ENCODE data around the gene CD320.

CD320 gene

GRCh38 chr19:8261881-8262280, 46.3 kb downstream of the CD320 start:
- Histone ChIP-seq H3K36me3 (ENCODE audit: control insufficient read depth, insufficient read depth, low read length) (peaks cover 50% of the 10 kb centered on the region), H3K27ac (ENCODE audit: low read depth, low read length) (no peak overlapping the region), H3K4me3 (ENCODE audit: low read depth, low read length) (no peak overlapping the region), H3K4me1 (ENCODE audit: control insufficient read depth, insufficient read depth, low read length) (peaks cover 7% of the 10 kb centered on the region; the same call in 1 of the 2 replicates), H3K27me3 (ENCODE audit: control insufficient read depth, insufficient read depth, low read length) (no peaks in the 10 kb centered on the region), H3K9me3 (ENCODE audit: control insufficient read depth, insufficient read depth, low read depth, low read length) (no peaks in the 10 kb centered on the region), H3K9ac (ENCODE audit: low read length) (no peak overlapping the region)

- H3K27me3 ChIP-seq (ENCODE audit: control insufficient read depth, insufficient read depth, low read length), result no peaks in the 10 kb centered on the region
- H3K9ac ChIP-seq (ENCODE audit: low read length), result no peak overlapping the region
- peaks cover 55% of the 10 kb centered on the region for H3K36me3 ChIP-seq (ENCODE audit: control insufficient read depth, insufficient read depth, low read length)
- no peak overlapping the region for H3K4me3 ChIP-seq (ENCODE audit: low read depth, low read length)
- H3K9me3 ChIP-seq (ENCODE audit: control insufficient read depth, insufficient read depth, low read depth, low read length), result no peaks in the 10 kb centered on the region
- no peak overlapping the region for H3K27ac ChIP-seq (ENCODE audit: low read depth, low read length)
- peaks cover 7% of the 10 kb centered on the region; the same call in 1 of the 2 replicates for H3K4me1 ChIP-seq (ENCODE audit: control insufficient read depth, insufficient read depth, low read length)
These were observed 46.8 kb downstream of the CD320 start for GRCh38 chr19:8261347-8261746.

GRCh38 chr19:8259922-8260247, 48.3 kb downstream of the CD320 start:
- no peak overlapping the region for H3K9ac ChIP-seq (ENCODE audit: low read length)

GRCh38 chr19:8259142-8259921, 48.8 kb downstream of the CD320 start:
- H3K36me3 ChIP-seq (ENCODE audit: control insufficient read depth, insufficient read depth, low read length), result peaks cover 75% of the 10 kb centered on the region
- no peaks in the 10 kb centered on the region for H3K9me3 ChIP-seq (ENCODE audit: control insufficient read depth, insufficient read depth, low read depth, low read length)
- no peaks in the 10 kb centered on the region for H3K27me3 ChIP-seq (ENCODE audit: control insufficient read depth, insufficient read depth, low read length)
- H3K27ac ChIP-seq (ENCODE audit: low read depth, low read length), result no peak overlapping the region
- H3K9ac ChIP-seq (ENCODE audit: low read length), result no peak overlapping the region
- no peak overlapping the region for H3K4me3 ChIP-seq (ENCODE audit: low read depth, low read length)
- H3K4me1 ChIP-seq (ENCODE audit: control insufficient read depth, insufficient read depth, low read length), result peaks cover 7% of the 10 kb centered on the region; the same call in 1 of the 2 replicates

More at GRCh38 chr19:8259922-8260247, 48.3 kb downstream of the CD320 start:
- peaks cover 70% of the 10 kb centered on the region for H3K36me3 ChIP-seq (ENCODE audit: control insufficient read depth, insufficient read depth, low read length)
- H3K4me3 ChIP-seq (ENCODE audit: low read depth, low read length), result no peak overlapping the region
- H3K27me3 ChIP-seq (ENCODE audit: control insufficient read depth, insufficient read depth, low read length), result no peaks in the 10 kb centered on the region
- peaks cover 7% of the 10 kb centered on the region; the same call in 1 of the 2 replicates for H3K4me1 ChIP-seq (ENCODE audit: control insufficient read depth, insufficient read depth, low read length)
- H3K27ac ChIP-seq (ENCODE audit: low read depth, low read length), result no peak overlapping the region
- H3K9me3 ChIP-seq (ENCODE audit: control insufficient read depth, insufficient read depth, low read depth, low read length), result no peaks in the 10 kb centered on the region

GRCh38 chr19:8257052-8257443, 51.1 kb downstream of the CD320 start:
- Histone ChIP-seq H3K9me3 (ENCODE audit: control insufficient read depth, insufficient read depth, low read depth, low read length) (no peaks in the 10 kb centered on the region), H3K4me1 (ENCODE audit: control insufficient read depth, insufficient read depth, low read length) (peaks cover 7% of the 10 kb centered on the region; the same call in 1 of the 2 replicates), H3K27me3 (ENCODE audit: control insufficient read depth, insufficient read depth, low read length) (no peaks in the 10 kb centered on the region), H3K4me3 (ENCODE audit: low read depth, low read length) (no peak overlapping the region), H3K36me3 (ENCODE audit: control insufficient read depth, insufficient read depth, low read length) (peaks cover 69% of the 10 kb centered on the region), H3K9ac (ENCODE audit: low read length) (no peak overlapping the region), H3K27ac (ENCODE audit: low read depth, low read length) (no peak overlapping the region)

GRCh38 chr19:8256276-8257051, 51.7 kb downstream of the CD320 start:
- no peak overlapping the region for H3K27ac ChIP-seq (ENCODE audit: low read depth, low read length)
- no peaks in the 10 kb centered on the region for H3K9me3 ChIP-seq (ENCODE audit: control insufficient read depth, insufficient read depth, low read depth, low read length)
- peaks cover 7% of the 10 kb centered on the region; the same call in 1 of the 2 replicates for H3K4me1 ChIP-seq (ENCODE audit: control insufficient read depth, insufficient read depth, low read length)
- no peak overlapping the region for H3K4me3 ChIP-seq (ENCODE audit: low read depth, low read length)
- H3K9ac ChIP-seq (ENCODE audit: low read length), result no peak overlapping the region
- no peaks in the 10 kb centered on the region for H3K27me3 ChIP-seq (ENCODE audit: control insufficient read depth, insufficient read depth, low read length)
- peaks cover 63% of the 10 kb centered on the region for H3K36me3 ChIP-seq (ENCODE audit: control insufficient read depth, insufficient read depth, low read length)

GRCh38 chr19:8255426-8256125, 52.6 kb downstream of the CD320 start:
- no peak overlapping the region for H3K9ac ChIP-seq (ENCODE audit: low read length)
- peaks cover 66% of the 10 kb centered on the region for H3K36me3 ChIP-seq (ENCODE audit: control insufficient read depth, insufficient read depth, low read length)
- H3K27ac ChIP-seq (ENCODE audit: low read depth, low read length), result no peak overlapping the region
- no peak overlapping the region for H3K4me3 ChIP-seq (ENCODE audit: low read depth, low read length)
- H3K4me1 ChIP-seq (ENCODE audit: control insufficient read depth, insufficient read depth, low read length), result peaks cover 7% of the 10 kb centered on the region; the same call in 1 of the 2 replicates
- H3K9me3 ChIP-seq (ENCODE audit: control insufficient read depth, insufficient read depth, low read depth, low read length), result no peaks in the 10 kb centered on the region
- H3K27me3 ChIP-seq (ENCODE audit: control insufficient read depth, insufficient read depth, low read length), result no peaks in the 10 kb centered on the region

- Histone ChIP-seq H3K9me3 (ENCODE audit: control insufficient read depth, insufficient read depth, low read depth, low read length) (no peaks in the 10 kb centered on the region), H3K9ac (ENCODE audit: low read length) (no peak overlapping the region), H3K27ac (ENCODE audit: low read depth, low read length) (no peak overlapping the region), H3K4me1 (ENCODE audit: control insufficient read depth, insufficient read depth, low read length) (0 out of 2 replicates have a peak, but pooled peaks cover under 1% of the 10 kb centered on the region), H3K4me3 (ENCODE audit: low read depth, low read length) (no peak overlapping the region), H3K36me3 (ENCODE audit: control insufficient read depth, insufficient read depth, low read length) (peaks cover 60% of the 10 kb centered on the region), H3K27me3 (ENCODE audit: control insufficient read depth, insufficient read depth, low read length) (no peaks in the 10 kb centered on the region)
These were observed 53.7 kb downstream of the CD320 start for GRCh38 chr19:8254286-8255001.

- H3K4me3 ChIP-seq (ENCODE audit: low read depth, low read length), result no peak overlapping the region
- H3K36me3 ChIP-seq (ENCODE audit: control insufficient read depth, insufficient read depth, low read length), result peaks cover 53% of the 10 kb centered on the region
- no peaks in the 10 kb centered on the region for H3K9me3 ChIP-seq (ENCODE audit: control insufficient read depth, insufficient read depth, low read depth, low read length)
- no peak overlapping the region for H3K27ac ChIP-seq (ENCODE audit: low read depth, low read length)
- H3K27me3 ChIP-seq (ENCODE audit: control insufficient read depth, insufficient read depth, low read length), result no peaks in the 10 kb centered on the region
- no peak overlapping the region for H3K9ac ChIP-seq (ENCODE audit: low read length)
- H3K4me1 ChIP-seq (ENCODE audit: control insufficient read depth, insufficient read depth, low read length), result no peaks in the 10 kb centered on the region
These were observed 54.5 kb downstream of the CD320 start for GRCh38 chr19:8253678-8254077.

- Histone ChIP-seq H3K4me3 (ENCODE audit: low read depth, low read length) (no peak overlapping the region), H3K9me3 (ENCODE audit: control insufficient read depth, insufficient read depth, low read depth, low read length) (no peaks in the 10 kb centered on the region), H3K4me1 (ENCODE audit: control insufficient read depth, insufficient read depth, low read length) (no peaks in the 10 kb centered on the region), H3K9ac (ENCODE audit: low read length) (no peak overlapping the region), H3K36me3 (ENCODE audit: control insufficient read depth, insufficient read depth, low read length) (peaks cover 51% of the 10 kb centered on the region), H3K27ac (ENCODE audit: low read depth, low read length) (no peak overlapping the region), H3K27me3 (ENCODE audit: control insufficient read depth, insufficient read depth, low read length) (no peaks in the 10 kb centered on the region)
These were observed 55.1 kb downstream of the CD320 start for GRCh38 chr19:8252922-8253589.

Data from HUES6 (cell line).